Measurements from ENCODE around the gene PMEPA1.

- TF ChIP-seq ZNF274 (IDR thresholded peaks at IDR 0.05; ENCODE audit: low read depth, low read length) (no peak), SUZ12 (IDR thresholded peaks at IDR 0.05; ENCODE audit: extremely low read depth, insufficient read depth, insufficient read length) (no peak), YY1 (IDR thresholded peaks at IDR 0.05; ENCODE audit: insufficient read depth, insufficient read length) (no peak)
These were observed 54.0 kb downstream of the PMEPA1 start for GRCh38 chr20:57655809-57656155.

Data from NT2/D1 (cell line).